Retina (tissue), 1 donor: ENCODE results near the gene FOXI1.
A peak's percentile ranks its signal among the peaks of the same experiment; 100 is the strongest.
"Not testable (repeated sequence)": the region's sequence is repeated elsewhere in the genome, so short reads cannot be mapped to it uniquely, and the experiment has no call there.

Source experiments
- DNase-seq: peaks from one replicate; pipeline ENCODE4 v3.0.0-alpha.2; 2016

The FOXI1 gene

DNA sequence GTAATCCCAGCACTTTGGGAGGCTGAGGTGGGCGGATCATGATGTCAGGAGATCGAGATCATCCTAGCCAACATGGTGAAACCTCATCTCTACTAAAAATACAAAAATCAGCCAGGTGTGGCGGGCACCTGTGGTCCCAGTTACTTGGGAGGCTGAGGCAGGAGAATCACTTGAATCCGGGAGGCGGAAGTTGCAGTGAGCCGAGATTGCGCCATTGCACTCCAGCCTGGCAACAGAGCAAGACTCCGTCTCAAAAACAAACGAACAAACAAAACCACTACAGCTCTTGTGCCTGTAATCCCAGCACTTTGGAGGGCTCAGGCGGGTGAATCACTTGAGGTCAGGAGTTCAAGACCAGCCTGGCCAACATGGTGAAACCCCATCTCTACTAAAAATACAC is 11.4 kb upstream of the FOXI1 start:
- DNase-seq = not testable (repeated sequence)

DNA sequence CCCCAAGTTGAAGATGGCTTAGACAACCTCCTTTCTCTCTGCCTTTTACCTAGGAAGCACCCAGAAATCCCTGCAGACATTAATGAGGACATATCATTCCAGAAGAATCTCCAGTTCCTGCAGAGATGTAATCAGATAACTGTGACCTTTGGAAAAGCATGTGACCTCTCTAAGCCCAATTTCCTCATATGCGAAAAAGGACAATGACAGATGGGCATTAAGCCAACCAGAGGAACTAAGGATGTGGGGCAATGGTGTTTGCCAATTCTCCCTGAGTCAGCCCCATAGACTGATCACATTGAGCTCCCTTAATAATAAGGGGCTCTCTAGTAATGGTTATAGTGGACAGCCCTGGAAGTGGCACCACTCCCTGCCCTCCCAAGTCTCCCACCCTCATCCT is 10.1 kb upstream of the FOXI1 start:
- no peak for DNase-seq

DNA sequence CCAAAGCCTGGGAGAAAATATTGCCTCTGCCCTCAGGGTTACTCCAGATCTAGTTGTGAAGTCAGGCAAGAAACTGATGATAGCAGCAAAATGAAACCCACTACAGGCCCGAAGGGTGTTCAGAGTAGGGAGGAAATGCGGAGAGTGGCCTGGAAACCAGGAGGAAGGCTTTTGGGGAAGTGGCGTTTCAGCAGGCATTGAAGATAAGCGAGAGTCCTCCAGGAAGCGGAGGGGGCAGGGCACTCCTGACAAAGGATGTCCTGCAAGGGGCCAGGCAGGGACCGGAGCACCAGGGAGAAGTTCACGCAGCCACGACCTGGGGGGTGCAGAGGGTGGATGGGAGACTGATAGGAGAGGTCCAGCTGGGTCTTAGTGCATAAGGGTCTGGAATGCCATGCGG is 7.8 kb upstream of the FOXI1 start:
- no peak for DNase-seq

- peak; percentile 88 for DNase-seq
Measured at GRCh38 chr5:170100066-170100943, 5.4 kb upstream of the FOXI1 start.

- DNase-seq = no peak
Measured at GRCh38 chr5:170103447-170103846, 2.2 kb upstream of the FOXI1 start.

GRCh38 chr5:170104299-170104698 is 1.4 kb upstream of the FOXI1 start:
- DNase-seq = no peak

GRCh38 chr5:170104710-170105109 is 987 bp upstream of the FOXI1 start:
- no peak for DNase-seq

DNA sequence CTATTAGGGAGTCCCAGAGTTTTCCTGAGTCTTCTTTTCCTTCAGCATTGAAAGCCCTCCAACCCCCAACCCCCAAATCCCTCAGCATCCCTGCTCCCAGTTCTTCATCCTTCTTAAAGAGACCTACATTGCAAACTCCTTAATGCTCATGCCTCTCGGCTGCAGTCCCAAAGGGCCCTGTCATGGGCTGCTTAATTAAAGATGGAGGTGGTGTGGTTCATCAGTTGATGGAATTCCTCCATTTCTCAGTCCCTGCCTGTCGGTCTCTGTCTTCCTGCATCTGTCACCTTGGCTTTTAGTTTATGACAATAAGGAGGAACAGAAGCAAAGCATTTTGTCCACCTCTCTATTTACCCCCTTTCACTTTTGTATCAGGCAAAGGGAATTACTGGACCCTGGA is 2.0 kb downstream of the FOXI1 start:
- DNase-seq = no peak

DNA sequence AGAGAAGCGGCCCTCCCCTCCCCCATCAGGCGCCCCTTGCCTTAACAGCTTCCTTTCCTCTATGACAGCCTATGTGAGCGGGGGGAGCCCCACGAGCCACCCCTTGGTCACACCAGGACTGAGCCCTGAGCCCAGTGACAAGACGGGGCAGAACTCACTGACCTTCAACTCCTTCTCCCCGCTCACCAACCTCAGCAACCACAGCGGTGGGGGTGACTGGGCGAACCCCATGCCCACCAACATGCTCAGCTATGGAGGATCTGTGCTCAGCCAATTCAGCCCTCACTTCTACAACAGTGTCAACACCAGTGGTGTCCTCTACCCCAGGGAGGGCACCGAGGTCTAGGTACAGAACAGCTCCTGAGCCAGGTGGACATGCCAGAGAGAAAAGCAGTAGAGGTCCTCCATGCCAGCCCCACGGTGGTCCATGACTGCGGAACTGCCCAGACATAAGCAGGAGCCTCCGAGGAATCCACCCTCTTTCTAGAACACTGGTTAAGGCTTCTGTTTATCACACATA is 2.6 kb downstream of the FOXI1 start:
- DNase-seq = no peak

DNA sequence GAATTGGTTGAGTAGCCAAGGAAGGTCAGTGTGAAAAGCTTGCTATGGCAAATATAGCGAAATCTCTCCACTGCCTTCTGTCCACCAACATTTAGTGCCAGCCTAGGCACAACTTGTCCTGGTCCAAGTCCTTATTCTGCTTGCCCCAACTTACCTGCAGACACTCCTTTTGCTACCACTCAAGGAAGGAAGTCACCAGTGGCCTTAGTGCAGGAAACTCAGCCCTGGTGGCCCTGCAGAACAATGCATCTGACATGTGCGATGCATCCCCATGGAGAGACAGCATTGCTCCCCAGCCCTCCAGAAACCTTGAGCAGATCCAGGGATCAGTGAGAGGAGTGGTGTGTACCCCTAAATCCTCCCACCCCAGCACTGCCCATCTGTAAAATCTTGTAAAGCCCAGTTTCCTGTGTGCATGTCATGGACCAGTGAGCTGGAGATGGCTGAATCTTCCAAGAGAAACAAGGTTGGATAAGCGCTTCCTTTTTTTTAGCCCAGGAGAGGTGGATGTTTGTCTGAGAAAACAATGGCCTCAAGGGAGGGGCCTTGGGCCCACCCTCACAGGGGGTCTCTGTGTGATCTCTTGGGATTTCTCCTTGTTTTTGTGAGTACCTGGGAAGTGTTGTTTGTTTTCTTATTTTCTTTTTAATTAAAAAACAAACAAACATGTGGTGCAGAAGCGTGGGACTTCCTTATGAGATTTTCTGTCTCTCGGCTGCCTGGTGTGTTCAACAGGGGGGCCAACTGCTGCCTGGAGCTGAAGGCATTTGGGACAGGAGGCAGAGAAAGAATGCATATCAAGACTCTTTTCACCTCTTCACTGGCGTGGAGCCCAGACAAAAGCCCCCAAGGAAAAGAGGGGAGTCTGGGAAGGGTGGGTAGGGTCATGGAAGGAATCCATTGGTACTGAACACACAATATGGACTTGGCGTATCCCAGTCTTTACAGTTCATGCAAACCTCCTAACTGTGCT is 3.6 kb downstream of the FOXI1 start:
- DNase-seq = no peak

DNA sequence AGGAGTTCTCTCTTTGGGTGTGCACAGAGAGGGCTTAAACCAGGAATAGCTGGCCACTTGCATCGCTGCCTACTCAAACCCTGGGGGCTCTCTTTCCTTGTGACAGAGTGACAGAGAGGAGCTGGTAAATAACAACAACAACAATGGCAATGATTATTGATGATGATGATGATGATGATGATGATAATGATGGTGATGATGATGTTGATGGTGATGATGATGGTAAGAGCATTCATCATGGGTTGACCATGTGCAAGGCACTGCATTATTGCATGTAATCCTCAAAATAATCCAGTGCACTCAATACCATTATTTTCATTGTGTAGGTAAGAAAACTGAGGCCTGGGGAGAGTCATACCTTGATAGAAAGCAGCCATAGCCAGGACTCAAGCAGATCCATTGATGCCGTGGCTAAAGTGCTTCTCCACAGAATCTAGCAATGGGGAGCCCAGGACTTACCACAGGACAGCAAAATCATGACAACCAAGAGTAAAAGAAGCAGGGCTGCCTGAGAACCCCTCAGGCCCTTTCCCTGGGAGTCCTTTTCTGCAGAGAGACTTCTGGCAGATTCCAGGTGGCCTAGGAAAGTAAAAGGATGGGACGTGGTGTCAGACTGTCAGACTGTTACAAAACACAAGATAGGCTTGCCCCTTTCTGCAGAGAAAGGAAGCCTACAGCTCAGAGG is 4.8 kb downstream of the FOXI1 start:
- no peak for DNase-seq

GRCh38 chr5:170111088-170111785 is 5.5 kb downstream of the FOXI1 start:
- DNase-seq = no peak

GRCh38 chr5:170112876-170113521 is 7.3 kb downstream of the FOXI1 start:
- DNase-seq = no peak

- no peak for DNase-seq
Measured at GRCh38 chr5:170113522-170113900, 7.8 kb downstream of the FOXI1 start.

DNA sequence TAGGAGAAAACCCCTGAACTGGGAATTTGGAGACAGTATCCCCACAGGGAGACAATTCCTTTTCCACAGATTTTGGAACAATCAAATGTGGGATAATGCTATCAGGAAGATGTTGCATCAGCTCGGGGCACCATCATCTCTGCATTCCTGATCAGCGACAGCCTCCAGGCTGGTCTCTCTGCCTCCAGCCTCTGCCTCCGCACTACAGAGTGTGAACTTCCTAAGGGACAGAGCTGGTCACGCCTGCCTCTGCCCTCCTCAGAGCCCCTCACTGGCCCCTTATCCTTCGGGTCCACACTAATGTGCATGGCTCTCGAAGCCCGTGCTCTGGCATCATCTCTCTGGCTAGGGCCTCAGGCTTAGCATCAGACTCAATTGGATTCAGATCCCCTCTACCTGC is 8.6 kb downstream of the FOXI1 start:
- DNase-seq = no peak

GRCh38 chr5:170115925-170116324 is 10.2 kb downstream of the FOXI1 start:
- DNase-seq = no peak

DNA sequence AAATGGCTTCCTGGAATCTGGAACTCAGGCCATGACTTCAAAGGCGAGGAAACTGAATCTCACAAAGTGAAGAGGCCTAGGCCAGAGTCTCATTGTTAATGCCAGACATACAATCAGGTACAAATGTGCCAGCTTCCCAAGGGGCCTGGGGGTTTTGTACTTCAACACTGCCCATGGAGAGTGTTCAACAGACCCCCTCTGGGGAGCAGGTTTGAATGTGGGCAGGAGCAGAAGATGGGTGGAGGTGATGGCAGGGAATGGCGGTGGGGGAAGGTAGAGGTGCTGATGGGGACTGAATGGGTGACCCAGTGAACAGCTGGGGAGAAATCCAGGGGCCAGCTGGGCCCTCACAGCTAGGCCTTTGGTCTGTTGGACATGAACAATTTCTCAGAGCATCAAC is 12.0 kb downstream of the FOXI1 start:
- DNase-seq = no peak

DNA sequence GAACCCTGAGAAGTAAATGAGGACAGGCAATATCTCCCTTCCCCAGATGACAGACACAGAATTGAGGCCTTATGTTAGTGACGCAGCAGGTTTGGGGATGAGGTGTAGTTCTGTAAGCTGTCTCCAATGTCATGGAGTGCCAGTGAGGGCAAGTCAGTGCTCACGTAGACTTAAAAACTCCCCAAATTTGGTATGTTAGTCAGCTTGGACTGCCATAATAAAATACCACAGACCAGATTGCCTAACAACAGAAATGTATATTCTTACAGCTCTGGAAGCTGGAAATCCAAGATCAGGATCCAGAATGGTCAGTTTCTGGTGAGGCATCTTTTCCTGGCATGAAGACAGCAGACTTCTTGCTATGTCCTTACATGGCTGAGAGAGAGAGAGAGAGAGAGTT is 14.9 kb downstream of the FOXI1 start:
- DNase-seq = no peak

DNA sequence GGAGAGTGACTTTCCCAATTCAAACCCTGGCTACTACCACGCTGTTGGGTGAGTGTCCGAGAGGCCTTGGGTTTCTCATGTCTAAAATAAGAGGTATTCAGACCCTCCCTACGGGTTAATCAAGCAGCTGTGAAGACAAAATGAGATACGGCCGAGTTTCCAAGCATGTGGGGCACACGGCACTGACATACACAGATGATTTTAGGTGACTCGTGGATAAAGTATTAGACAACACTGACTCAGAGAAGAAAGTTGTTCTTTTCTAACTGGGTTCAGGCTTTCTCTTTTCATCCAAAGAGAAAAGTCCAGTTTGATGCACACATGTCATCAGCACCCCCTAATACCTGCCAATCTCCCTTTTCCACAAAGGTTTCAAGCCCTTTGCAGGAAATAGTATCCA is 15.6 kb downstream of the FOXI1 start:
- DNase-seq = no peak

DNA sequence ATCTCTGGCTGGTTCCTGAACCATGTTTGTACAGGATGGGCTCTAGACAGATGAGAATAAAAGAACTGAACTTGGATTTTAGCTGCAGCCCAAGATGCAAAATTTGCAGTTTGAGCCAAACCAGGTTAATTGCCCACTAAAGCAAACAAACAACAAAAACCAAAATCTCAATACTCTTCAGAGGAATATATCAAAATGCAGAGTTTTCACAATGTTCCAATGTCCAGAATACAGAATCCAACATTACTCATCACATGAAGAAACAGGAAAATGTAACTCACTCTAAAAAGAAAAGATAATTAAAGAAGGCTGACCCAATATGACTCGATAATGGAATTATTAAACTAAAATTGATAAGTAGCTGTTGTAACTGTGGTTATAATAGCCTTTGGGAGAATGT is 20.4 kb downstream of the FOXI1 start:
- DNase-seq = no peak

DNA sequence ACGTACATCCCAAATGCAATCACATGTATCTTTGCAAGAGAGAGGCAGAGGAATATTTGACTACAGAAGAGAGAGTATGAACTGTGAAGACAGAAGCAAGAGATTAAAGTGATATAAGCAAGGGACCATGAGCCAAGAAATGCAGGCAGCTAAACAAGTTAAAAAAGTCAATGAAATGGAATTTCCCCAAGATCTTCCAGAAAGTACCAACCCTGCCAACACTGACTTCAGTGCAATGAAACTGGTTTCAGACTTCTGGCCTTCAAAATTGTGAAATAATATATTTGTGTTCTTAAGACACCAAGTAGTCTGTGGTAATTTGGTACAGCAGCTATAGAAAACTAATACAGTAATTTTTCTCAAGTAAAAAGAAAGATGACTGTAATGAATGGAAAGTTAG is 20.9 kb downstream of the FOXI1 start:
- DNase-seq = no peak

DNA sequence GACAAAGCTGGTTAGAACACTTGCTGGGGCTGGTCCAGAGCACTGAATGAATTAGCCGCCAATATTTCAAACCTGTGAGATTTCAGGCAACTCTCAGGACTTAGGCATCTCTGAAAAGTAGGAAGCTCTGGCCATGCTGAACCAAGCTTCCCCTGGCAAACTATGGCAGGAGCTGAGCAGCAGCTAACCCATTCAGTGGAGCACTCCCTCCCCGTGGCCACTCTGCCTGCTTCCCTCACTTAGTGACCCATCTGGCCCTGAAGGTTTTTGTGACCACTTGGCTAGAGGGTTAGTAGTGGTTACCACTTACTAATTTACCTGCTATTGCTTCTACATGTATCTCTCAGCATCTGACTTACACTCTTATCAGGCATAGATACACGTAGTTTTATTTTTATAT is 25.5 kb downstream of the FOXI1 start:
- no peak for DNase-seq
